ENCODE results near the gene RAB4B.
A peak's percentile ranks its signal among the peaks of the same experiment; 100 is the strongest.
"Not testable (repeated sequence)": the region's sequence is repeated elsewhere in the genome, so short reads cannot be mapped to it uniquely, and the experiment has no call there.

Gene RAB4B

DNA sequence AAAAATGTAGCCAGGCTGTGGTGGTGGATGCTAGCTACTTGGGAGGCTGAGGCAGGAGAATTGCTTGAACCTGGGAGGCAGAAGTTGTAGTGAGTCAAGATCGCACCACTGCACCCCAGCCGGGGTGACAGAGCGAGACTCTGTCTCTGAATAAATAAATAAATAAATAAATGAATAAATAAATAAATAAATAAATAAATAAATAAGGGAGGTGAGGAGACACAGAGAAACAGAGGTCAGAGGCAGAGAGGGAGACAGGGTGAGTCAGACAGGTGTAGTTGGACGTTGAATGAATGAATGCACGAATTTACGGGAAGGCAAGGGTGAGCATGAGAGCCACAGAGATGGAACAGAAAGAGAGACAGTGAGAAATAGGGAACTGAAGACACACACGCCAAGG lies 3.1 kb downstream of the RAB4B start:
- DNase-seq = no peak

DNA sequence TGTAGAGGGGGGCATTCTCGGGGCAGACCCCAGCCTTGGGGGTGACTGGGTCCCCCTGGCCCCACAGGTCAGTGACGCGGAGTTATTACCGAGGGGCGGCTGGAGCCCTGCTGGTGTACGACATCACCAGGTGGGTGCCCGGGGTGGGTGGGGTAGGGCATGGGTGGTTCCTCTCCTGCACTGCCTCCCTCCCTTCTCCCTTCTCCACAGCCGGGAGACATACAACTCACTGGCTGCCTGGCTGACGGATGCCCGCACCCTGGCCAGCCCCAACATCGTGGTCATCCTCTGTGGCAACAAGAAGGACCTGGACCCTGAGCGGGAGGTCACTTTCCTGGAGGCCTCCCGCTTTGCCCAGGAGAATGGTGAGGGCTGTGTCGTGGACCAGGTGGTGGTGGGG lies 5.7 kb downstream of the RAB4B start:
- DNase-seq = no peak

DNA sequence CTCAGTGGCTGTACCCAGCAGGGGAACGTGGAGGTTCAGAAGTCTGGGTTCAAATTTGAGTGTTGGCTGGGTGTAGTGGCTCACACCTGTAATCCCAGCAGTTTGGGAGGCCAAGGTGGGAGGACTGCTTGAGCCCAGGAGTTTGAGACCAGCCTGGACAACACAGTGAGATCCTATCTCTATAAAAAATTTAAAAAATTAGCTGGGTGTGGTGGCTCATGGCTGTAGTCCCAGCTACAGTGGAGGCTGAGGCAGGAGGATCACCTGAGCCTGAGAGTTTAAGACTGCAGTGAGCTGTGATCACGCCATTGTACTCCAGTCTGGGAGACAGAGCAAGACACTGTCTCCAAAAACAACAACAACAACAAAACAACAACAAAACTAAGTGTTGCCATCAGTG lies 6.1 kb downstream of the RAB4B start:
- not testable (repeated sequence) for DNase-seq

DNA sequence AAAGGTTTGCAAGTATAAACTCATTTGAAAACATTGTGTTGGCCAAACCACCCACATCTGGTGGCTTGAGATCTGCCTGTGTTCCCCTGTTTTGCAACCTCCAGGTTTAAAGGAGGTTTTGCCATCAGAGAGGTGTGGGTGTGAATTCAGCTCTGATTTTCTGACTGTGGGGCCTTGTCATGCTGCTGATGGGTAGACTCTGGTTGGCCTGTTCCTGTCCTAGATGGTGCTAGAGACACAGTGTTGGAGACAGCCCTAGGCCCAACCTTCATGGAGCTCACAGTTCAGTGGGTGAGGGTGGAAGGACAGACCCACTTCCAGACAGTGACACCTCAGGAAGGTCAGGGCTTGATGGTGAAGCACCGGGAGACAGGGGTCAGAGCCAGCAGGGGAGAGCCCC lies 7.5 kb downstream of the RAB4B start:
- DNase-seq = no peak

DNA sequence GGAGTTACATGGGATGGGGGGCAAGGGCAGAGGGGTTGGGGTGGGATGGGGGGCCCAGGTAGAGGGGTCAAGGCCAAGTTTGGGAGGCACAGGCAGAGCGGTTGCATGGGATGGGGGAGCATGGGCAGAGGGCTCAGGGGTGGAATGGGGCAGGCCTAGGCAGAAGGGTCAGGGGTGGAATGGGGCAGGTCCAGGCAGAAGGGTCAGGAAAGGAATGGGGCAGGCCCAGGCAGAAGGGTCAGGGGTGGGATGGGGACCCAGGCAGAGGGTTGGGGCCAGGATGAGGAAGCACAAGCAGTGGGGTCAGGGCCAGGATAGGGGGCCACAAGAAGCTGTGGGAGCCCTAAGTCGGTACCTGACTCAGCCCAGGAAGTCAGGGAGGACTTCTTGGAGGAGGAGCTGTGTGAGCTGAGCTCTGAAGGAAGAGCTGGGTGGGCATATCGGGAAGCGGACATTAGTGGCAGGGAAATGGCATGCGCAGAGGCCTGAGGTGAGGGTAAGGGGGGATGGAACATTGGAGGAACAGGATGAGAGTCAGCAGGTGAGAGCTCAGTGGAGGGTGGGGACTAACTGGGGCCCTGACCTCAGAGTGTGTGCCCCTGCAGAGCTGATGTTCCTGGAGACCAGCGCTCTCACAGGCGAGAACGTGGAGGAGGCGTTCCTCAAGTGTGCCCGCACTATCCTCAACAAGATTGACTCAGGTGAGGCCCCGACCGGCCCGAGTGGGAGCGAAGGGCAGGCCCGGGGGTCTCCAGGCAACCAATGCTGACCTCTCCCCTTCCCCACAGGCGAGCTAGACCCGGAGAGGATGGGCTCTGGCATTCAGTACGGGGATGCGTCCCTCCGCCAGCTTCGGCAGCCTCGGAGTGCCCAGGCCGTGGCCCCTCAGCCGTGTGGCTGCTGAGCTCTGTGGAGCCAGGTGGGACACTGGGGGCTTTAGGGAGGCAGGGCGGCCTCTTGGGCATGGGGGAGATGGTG lies 8.3 kb downstream of the RAB4B start:
- DNase-seq = no peak

DNA sequence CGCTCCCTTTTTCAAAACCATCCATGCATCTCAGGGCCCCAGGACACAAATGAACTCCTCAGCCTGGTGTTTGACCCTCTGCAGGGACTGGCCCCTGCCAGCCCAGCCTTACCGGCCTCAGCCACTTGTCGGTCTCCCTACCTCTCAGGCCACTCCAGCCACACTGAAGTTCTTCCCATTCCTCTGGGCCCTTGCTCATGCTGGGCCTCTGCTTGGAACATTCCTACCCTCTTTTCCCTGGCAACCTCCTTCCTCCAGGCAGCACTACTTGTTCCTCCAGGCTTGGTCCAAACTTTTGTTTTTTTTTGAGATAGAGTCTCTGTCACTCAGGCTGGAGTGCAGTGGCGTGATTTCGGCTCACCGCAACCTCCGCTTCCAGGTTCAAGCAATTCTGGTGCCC lies 13.3 kb downstream of the RAB4B start:
- no peak for DNase-seq

DNA sequence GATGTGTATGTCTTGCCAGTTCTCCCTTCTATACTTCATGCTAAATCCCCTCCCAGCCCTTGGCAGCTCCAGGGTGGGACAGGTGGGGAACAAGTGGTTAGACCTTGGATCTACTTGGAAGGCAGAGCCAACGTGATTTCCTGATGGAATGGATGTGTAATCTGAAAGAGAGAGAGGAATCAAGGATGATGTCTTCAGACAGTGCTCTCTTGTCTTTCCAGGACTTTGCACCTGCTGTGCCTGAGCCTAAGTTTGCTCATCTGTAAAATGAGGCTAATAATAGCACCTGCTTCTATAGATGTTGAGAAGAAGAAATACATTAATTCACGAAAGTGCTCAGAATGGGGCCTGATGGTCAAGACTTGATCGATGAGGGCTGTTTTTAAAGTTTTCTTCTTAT lies 13.9 kb downstream of the RAB4B start:
- DNase-seq = no peak

DNA sequence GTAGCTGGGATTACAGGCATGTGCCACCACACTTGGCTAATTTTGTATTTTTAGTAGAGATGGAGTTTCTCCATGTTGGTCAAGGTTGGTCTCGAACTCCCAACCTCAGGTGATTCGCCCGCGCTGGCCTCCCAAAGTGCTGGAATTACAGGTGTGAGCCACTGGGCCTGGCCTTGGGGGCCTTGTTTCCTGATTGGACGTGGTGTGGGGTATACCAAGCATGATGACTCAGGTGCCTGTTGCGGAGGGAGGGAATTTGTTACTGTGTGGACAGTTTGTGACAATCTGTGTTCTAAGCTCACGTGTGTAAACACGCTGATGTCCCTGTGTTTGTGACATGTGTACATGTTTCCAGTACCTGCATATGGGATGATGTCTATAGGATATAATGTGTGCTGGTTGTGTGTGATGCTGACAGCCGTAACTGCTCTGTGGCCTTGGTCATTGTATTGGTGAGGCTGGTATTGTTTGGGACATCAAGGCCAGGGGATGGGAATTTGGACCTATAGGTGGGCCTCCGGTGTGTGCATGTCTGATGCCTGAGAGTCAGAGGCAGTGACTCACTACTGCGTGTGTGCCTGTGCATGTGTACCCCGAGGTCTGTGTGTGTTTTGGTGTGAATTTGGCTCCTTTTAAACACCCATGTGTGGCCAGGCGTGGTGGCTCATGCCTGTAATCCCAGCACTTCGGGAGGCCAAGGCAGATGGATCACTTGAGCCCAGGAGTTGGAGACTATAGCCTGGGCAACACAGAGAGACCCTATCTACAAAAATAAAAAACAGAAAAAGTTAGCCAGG lies 19.3 kb downstream of the RAB4B start:
- no peak for DNase-seq

DNA sequence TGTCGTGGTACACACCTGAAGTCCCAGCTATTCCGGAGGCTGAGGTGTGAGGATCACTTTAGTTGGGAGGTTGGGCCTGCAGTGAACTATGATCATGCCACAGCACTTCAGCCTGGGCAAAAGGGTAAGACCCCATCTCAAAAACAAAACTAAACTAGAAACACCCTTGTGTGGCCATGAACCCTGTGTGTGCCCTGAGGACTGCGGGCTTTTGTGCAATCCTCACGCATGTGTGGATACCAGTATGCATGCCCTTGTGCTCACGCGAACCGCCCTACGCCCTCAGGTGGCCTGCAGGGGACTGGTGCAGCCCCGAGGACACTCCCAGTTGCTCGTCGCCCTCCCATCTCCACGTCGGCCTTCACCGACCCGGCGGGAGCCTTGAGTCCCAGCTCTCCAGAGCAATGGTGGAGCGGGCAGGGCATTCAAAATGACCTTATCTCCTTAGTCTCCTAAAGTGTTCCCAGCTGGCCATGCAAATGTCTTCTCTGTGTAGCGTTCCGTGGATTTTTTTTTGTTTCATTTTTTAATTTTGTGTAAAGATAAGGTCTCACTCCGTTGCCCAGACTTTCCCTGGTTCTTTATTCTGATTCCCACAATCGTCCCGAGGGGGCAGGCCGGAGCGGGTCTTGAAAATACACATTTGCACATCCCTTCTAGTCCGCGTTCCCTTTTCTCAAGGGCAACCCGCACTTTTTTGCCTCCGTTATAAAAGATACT lies 20.1 kb downstream of the RAB4B start:
- peak in 1 of 2 experiments; percentile 36 for DNase-seq

DNA sequence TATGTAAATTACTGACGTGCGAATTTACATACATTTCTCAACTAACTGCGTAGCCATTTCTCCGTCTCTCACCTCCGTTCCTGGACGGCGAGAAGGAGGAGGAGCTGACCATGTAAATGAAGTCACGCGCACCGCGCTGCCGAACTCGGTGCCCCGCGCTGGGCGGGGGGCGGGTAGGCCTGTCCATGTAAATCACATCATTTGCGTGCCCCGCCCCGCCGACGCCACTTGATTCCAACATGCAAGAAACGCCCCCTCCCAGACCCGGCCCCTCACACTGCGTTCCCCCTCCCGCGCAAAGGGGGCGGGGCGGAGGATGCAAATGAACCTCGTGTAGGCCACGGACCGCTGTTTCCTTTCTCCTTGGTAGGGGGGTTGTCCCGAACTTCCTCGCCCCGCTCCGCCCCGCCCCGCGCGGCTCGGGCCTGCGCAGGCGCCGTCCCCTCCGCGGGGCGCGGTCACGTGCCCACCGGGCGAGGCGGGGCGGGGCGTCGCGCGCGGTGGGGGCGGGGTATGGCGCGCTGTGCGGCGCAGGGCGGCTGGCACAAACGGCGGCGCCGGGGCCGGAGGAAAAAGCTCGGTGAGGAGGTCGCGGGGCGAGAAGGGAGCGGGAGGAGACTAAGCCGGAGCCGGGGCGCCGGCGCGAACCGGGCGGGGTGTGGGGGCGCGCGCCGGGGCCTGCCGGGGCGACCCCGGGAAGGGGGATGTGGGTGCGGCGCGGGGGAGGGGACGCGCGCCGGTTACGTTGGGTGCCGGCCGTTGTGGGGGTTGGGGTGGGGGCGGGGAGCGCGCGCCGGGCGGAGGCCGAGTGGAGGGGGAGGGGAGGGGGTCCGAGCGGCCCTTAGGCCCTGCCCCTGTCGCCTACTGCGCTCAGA lies 20.9 kb downstream of the RAB4B start, which contains the start of gene EGLN2:
Gene EGLN2 (plus strand): TSS at position 509 of the 875 bp plus-strand sequence. CDS start 1,382 bp downstream, outside the sequence.
- DNase-seq = peak; percentile 99 to 100

DNA sequence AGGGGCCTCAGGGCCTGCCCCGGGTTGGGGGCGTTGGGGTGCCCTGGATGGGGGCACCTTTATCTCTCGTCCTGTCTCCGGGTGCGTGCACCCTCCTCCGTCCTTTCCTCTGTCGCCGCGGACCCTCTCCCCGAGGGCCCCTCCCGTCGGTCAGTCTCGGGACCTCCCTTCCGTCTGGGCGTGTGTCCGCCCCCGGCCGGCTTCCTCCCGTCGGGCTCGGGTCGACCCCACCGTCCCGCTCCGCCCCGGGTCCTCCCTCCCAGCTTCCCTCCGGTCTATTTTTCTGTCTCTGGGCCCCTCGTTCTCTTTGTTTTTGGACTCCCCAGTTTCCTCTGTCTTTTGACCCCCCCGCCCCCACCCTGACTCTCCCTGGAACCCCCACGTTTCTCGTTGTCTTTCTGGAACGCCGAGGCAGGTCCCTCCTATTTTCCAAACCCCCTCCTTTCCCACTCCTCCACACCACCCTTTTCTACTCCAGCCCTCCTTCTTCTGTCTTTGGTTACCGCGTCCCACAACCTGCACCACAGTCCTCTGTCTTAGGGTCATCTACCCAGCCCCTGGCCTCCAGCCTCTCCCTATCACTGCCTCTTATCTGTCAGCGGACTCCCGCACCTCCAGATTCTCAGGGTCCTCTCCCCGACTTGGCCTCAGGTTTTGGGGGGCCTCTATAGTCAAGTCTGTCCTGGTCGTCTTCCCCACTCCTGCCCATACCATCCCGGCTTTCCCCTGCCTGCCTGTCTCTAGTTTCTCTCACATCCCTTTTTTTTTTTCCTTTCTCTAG lies 21.7 kb downstream of the RAB4B start:
- peak in 1 of 2 experiments; percentile 33 for DNase-seq

DNA sequence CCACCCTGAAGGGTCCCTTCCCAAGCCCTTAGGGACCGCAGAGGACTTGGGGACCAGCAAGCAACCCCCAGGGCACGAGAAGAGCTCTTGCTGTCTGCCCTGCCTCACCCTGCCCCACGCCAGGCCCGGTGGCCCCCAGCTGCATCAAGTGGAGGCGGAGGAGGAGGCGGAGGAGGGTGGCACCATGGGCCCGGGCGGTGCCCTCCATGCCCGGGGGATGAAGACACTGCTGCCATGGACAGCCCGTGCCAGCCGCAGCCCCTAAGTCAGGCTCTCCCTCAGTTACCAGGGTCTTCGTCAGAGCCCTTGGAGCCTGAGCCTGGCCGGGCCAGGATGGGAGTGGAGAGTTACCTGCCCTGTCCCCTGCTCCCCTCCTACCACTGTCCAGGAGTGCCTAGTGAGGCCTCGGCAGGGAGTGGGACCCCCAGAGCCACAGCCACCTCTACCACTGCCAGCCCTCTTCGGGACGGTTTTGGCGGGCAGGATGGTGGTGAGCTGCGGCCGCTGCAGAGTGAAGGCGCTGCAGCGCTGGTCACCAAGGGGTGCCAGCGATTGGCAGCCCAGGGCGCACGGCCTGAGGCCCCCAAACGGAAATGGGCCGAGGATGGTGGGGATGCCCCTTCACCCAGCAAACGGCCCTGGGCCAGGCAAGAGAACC lies 22.4 kb downstream of the RAB4B start:
- DNase-seq = no peak

DNA sequence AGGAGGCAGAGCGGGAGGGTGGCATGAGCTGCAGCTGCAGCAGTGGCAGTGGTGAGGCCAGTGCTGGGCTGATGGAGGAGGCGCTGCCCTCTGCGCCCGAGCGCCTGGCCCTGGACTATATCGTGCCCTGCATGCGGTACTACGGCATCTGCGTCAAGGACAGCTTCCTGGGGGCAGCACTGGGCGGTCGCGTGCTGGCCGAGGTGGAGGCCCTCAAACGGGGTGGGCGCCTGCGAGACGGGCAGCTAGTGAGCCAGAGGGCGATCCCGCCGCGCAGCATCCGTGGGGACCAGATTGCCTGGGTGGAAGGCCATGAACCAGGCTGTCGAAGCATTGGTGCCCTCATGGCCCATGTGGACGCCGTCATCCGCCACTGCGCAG lies 22.9 kb downstream of the RAB4B start:
- DNase-seq = no peak

DNA sequence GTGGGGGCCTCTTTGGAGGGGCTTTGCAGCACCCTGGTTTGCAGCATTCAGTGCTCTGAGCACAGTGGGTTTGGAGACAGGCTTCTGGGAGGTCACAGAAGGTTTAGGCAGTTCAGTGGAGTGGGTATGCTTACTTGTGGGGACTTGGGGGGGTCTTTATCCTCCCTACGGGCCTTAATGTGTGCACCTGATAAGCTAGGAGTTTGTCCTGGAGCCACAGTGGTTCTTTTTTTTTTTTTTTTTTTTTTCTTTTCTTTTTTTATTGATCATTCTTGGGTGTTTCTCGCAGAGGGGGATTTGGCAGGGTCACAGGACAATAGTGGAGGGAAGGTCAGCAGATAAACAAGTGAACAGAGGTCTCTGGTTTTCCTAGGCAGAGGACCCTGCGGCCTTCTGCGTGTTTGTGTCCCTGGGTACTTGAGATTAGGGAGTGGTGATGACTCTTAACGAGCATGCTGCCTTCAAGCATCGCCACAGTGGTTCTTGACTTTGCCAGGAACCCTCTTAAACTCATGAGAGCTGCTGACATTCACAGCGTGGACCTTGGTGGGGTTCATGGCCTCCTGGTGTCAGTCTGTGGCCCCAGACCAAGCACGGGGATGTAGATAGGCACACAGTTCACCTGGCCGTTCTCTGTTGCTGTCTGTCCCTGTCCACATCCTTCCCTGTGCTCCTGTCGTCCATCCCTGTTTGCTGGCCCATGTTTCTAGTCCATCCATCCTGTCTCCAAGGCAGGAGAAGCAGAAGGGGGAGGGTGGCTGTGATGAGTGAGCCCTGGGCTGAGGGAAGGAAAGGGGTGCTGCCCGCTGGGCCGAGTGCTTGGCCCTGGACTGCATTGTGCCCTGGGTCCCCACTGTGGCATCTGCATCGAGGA lies 23.6 kb downstream of the RAB4B start:
- no peak for DNase-seq

DNA sequence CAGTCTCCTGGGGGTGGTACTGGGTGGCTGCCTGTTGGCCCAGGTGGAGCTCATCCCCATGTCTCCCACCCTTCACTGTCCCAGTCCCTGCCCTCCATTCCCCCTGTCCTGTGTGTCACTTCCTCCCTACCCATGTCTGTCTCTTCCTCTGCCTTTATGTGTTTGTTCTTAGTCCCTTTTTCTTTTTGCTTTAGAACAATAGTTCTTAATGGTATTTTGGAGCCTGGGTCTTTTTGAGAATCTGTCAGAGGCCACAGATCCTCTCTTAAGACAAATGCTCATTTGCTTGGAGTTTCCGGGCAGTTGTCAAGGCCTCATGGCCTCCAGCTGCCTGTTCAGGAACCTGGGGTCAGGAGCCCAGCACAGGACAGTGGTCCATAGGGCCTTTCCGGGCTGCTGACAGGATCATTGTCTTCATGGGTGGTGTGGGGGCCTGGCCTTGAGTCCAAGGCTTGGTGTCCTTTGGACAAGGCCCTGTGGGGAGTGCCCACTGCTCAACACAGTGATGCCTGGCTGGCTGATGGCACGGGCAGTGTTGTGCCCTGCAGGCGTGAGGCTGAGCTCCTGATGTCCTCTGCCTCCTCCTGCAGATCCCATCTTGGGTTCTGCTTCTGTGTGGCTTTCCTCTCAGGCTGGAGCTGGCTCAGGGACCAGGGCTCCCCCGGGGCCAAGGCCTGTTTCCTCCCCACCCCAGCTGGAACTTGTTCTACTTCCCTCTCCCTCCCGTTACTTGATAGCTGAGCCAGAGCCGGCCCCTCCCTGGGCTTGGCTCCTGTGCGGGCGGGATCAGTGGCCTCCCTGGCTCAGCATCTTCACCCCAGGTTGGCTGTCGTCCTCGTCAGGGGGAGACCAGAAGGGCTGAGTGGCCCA lies 24.5 kb downstream of the RAB4B start:
- DNase-seq = peak in 1 of 2 experiments; percentile 22

DNA sequence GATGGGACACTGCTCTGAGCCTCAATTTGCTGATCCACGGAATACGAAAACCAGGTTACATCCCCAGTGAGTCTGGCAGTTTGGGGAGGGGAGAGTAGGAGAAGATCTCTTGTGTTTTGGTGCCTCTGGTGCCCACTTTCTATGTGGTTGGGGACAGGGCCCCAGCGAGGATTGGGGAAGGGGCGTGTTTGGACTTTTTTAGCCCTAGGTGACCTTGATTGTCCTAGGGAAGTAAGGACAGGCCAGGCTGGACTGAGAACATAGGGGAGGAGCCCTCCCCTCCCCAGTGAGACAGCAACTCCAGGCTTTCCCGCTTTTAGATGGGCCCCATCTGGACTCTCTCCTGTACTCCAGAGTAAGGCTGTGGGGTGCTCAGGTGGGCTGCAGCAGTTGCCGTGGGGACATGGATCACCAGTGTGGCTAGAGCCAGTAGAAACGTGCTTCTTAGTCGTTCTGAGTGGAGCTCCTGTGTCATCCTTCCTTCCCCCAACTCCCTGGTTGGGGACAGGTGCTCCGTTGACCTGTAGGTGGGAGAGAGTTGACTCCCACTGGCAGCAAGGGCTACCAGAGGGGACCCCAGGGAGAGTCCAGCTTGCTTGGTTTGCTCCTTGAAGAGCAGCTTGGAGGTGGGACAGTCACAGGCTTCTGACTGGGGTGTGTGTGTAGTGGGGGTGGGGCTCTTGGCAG lies 25.3 kb downstream of the RAB4B start:
- DNase-seq = no peak

DNA sequence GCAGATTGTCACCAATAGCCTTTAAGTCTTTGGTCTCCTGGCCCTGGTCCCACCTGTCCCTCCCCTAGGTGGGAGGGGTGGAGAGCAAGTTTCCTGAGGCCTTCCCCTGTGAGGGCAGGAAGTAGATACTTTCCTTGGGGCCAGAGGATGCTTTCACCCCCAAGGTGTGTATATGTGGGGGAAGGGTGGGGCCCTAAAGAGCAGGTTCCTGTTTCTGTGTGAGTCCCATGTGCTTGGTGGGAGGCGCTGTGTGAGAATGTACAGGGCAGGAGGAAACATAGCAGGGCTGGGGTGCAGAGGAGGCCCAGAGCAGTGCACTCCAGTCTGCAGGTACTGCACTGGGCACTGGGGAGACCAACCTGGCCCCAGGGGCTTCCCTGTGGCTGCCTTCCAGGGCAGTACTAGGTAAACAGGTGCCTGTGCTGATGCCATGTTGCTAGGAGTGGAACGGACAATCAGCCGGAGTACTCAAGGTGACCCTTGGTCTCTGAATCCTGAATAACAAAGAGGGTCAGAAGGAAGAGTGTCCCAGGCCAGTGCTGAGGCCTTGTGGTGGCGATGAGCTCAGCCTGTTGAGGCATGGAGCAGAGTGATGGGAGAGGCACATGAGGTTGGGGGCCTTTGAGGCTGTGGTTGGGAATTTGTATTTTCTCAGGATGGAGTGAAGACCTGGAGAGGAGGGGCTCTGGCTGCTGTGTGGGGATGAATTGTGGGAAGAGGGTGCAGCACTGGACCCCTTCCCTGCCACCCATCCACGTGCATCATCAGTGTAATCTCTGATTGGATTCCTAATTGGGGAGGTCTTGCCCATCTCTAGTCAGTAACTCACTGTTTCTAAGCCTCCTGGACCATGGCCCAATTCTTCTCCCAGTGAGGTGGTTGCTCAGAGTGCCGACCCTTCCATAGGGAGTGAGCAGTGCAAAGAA lies 26.1 kb downstream of the RAB4B start:
- no peak for DNase-seq
